DND-41 (cell line): ENCODE results near the gene OTX2.

ENCODE experiments used
- ATAC-seq: fragments of 200-7000 bp; cut with Tn5 transposase; 3 replicates; pipeline ENCODE4 v1.9.1; 2021; ENCODE audit warnings: low read depth; ENCODE audit not compliant: insufficient read depth
- DNase-seq: peaks from one replicate; pipeline ENCODE4 v3.0.0-alpha.2; 2020
- H2AFZ ChIP-seq: 2 replicates; pipeline ENCODE4 v1.6.0; 2012; ENCODE audit warnings: low read depth, low read length
- H3K27ac ChIP-seq: 2 replicates; pipeline ENCODE4 v1.5.1; 2012; ENCODE audit warnings: low read length, inconsistent platforms
- H3K27me3 ChIP-seq: fragments of 200-600 bp; sonication (generic); 2 replicates; pipeline ENCODE4 v1.6.0; 2012; ENCODE audit warnings: low read length, mild to moderate bottlenecking, inconsistent platforms; ENCODE audit not compliant: insufficient read depth, poor library complexity
- H3K36me3 ChIP-seq: 2 replicates; pipeline ENCODE4 v1.5.1; 2012; ENCODE audit warnings: low read length, inconsistent platforms; ENCODE audit not compliant: insufficient read depth
- H3K4me1 ChIP-seq: 2 replicates; pipeline ENCODE4 v1.5.1; 2012; ENCODE audit warnings: mild to moderate bottlenecking, low read length; ENCODE audit not compliant: insufficient read depth
- H3K4me2 ChIP-seq: 2 replicates; pipeline ENCODE4 v1.6.0; 2012; ENCODE audit warnings: mild to moderate bottlenecking, moderate library complexity, low read length, inconsistent platforms; ENCODE audit not compliant: insufficient read depth
- H3K4me3 ChIP-seq, 2 experiments: fragments of 200-600 bp in 1 of 2; shearing (Covaris generic) in 1 of 2; 2 replicates each; pipeline ENCODE4 v1.5.1; 2012 to 2016; ENCODE audit warnings: inconsistent platforms in 2 of 2, low read length in 2 of 2, mild to moderate bottlenecking in 2 of 2, low read depth in 1 of 2, moderate library complexity in 1 of 2
- H3K79me2 ChIP-seq: 2 replicates; pipeline ENCODE4 v1.6.0; 2012; ENCODE audit warnings: low read length, inconsistent platforms; ENCODE audit not compliant: insufficient read depth
- H3K9ac ChIP-seq: 2 replicates; pipeline ENCODE4 v1.6.0; 2012; ENCODE audit warnings: low read depth, mild to moderate bottlenecking, inconsistent platforms, low read length, moderate library complexity
- H3K9me3 ChIP-seq: 2 replicates; pipeline ENCODE4 v1.5.1; 2012; ENCODE audit warnings: low read length, moderate library complexity, mild to moderate bottlenecking, inconsistent platforms; ENCODE audit not compliant: insufficient read depth, severe bottlenecking
- H4K20me1 ChIP-seq: 2 replicates; pipeline ENCODE4 v1.6.0; 2012; ENCODE audit warnings: low read length; ENCODE audit not compliant: insufficient read depth
- CTCF ChIP-seq: IDR thresholded peaks from 2 replicates; pipeline ENCODE4 v1.5.1; 2012; ENCODE audit warnings: borderline replicate concordance, low read length, moderate library complexity, mild to moderate bottlenecking; ENCODE audit not compliant: poor library complexity, severe bottlenecking; ENCODE audit errors: extremely low read depth
- EZH2 ChIP-seq: IDR thresholded peaks from 3 replicates; pipeline ENCODE4 v1.6.1; 2012; ENCODE audit warnings: borderline replicate concordance, low read depth, mild to moderate bottlenecking, moderate library complexity, low read length, inconsistent platforms; ENCODE audit not compliant: severe bottlenecking

Gene OTX2

DNA sequence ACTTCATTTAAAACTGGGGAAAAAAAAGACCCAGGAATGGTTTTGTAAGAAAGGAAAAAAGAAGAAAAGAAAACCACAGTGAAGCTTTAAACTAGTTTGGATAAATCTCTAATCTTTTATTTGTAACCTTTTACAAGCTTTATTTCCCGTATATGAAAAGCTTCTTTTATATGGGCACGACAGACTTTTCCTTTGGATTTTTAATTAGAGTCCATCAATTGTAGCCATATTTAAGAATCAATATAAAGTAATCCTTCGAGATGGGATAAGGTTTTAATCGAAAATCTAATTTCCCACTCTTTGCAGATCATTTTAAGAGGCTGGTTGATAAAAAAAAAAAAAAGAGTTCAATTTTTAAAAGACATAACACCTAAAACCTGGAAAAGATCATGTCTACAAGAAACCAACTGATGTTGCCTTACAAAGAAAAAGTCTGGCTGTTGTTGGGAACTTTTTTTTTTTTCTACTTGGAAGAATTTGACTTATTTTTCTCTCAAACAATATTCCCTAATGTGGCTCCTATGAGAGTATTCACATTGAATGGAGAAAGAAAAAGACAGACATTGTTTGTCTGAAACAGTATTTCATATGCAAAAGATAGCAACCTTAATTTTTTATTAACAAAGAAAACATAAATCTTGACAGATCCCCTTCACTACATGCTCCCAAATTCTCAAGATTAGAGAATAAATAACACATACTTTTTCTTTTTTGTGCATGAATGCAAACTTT lies 4.9 kb upstream of the OTX2 start:
- Histone ChIP-seq H3K79me2 (no peaks in the 10 kb centered on the region), H3K27me3 (peaks cover 21% of the 10 kb centered on the region), H3K36me3 (no peaks in the 10 kb centered on the region), H3K9ac (no peak overlapping the region), H3K4me1 (no peaks in the 10 kb centered on the region), H3K4me2 (no peak overlapping the region), H4K20me1 (no peaks in the 10 kb centered on the region), H2AFZ (no peak overlapping the region), H3K27ac (no peak overlapping the region), H3K9me3 (no peaks in the 10 kb centered on the region), H3K4me3 (no peak overlapping the region)
- TF ChIP-seq CTCF (no peak), EZH2 (no peak)
- ATAC-seq (no peak), DNase-seq (no peak)

DNA sequence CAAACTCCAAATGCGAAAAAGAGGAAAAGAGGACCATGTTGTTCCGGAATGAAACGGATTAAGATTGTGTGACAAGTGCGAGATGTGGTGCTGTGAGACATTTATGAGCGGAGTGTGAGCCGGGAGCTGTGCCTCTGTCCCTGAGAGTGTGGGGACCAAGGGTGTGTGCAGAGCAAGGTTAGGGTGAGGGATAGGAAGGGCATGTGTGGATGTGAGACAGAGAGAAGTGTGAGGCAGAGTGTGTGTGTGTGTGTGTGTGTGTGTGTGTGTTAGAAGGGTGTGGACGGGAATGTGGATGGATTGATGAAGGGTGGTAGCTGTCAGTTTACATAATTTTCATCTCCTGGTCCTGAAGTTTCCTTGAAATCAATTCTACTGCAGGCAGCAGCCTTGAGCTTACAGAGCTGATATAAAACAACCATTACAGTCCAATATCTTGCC lies 4.3 kb upstream of the OTX2 start:
- ATAC-seq, result no peak
- TF ChIP-seq EZH2 (no peak), CTCF (no peak)
- Histone ChIP-seq H3K9ac (no peak overlapping the region), H3K4me3 (no peak overlapping the region), H3K36me3 (no peaks in the 10 kb centered on the region), H3K27me3 (peaks cover 21% of the 10 kb centered on the region), H3K4me2 (no peak overlapping the region), H3K79me2 (no peaks in the 10 kb centered on the region), H3K9me3 (no peaks in the 10 kb centered on the region), H4K20me1 (no peaks in the 10 kb centered on the region), H3K27ac (no peak overlapping the region), H2AFZ (no peak overlapping the region; the same call in 1 of the 2 replicates), H3K4me1 (no peaks in the 10 kb centered on the region)
- no peak for DNase-seq

DNA sequence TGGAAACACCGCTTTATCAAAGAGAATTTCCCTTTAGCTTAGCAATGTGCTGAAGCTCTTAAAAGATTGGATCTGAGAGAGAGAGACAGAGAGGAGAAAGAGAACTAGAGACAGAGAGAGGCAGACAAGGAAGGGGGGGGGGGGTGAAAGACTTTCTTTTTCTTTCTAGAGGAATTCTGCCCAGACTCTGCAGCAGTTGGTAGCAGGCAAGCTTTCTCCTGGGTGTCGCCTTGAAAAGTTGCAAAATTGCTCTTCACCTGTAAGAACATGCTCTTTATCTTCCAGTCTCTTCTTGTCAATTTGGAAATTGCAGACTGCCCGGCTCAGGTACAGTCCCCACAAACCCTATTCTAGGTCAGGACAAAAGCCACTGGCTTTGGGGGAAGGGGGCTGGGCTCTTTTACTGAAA lies 2.9 kb upstream of the OTX2 start:
- Histone ChIP-seq H3K4me2 (no peak overlapping the region), H3K27me3 (peaks cover 21% of the 10 kb centered on the region), H3K9ac (no peak overlapping the region), H3K36me3 (no peaks in the 10 kb centered on the region), H3K79me2 (no peaks in the 10 kb centered on the region), H2AFZ (no peak overlapping the region), H4K20me1 (no peaks in the 10 kb centered on the region), H3K27ac (no peak overlapping the region), H3K4me1 (no peaks in the 10 kb centered on the region), H3K9me3 (no peaks in the 10 kb centered on the region), H3K4me3 (no peak overlapping the region)
- TF ChIP-seq CTCF, result no peak
- no peak for TF ChIP-seq EZH2
- no peak for ATAC-seq
- DNase-seq, result no peak
